ENCODE data around the gene AP1AR. TPM values are rescaled to one million over a fixed set of nuclear protein-coding genes. Genes with fewer than 3 reads are reported as not detected.
"Not testable (repeated sequence)": the region's sequence is repeated elsewhere in the genome, so short reads cannot be mapped to it uniquely, and the experiment has no call there.

Gene AP1AR
- total RNA-seq, 1 experiment from 2014 or later: 22.4 TPM

- no peak for TF ChIP-seq ZNF281 (CRISPR knock-in tag; IDR thresholded peaks at IDR 0.05)
- TF ChIP-seq ZNF219 (CRISPR knock-in tag; IDR thresholded peaks at IDR 0.05; ENCODE audit: borderline replicate concordance): no peak
- no peak for TF ChIP-seq ZNF263 (CRISPR knock-in tag; IDR thresholded peaks at IDR 0.05; ENCODE audit: low read depth)
- no peak for TF ChIP-seq ZNF423 (CRISPR knock-in tag; IDR thresholded peaks at IDR 0.05)
- no peak for TF ChIP-seq USF1 (CRISPR knock-in tag; IDR thresholded peaks at IDR 0.05)
- TF ChIP-seq ERG (CRISPR knock-in tag; IDR thresholded peaks at IDR 0.05): no peak
- TF ChIP-seq AR (CRISPR knock-in tag; IDR thresholded peaks at IDR 0.05): no peak
- TF ChIP-seq TP53 (CRISPR knock-in tag; IDR thresholded peaks at IDR 0.05): no peak
- TF ChIP-seq ZSCAN18 (CRISPR knock-in tag; IDR thresholded peaks at IDR 0.05): no peak
- TF ChIP-seq ATF3 (CRISPR knock-in tag; conservative IDR thresholded peaks at IDR 0.05): no peak
- no peak for TF ChIP-seq ZNF121 (CRISPR knock-in tag; IDR thresholded peaks at IDR 0.05)
Observed at GRCh38 chr4:112206431-112206830, 25.2 kb upstream of the AP1AR start (continued).

GRCh38 chr4:112208137-112209095, 23.2 kb upstream of the AP1AR start:
- POLR2A ChIA-PET; DNase-seq (ENCODE audit: low spot score); H3K4me1 Mint-ChIP-seq; H3K36me3 Mint-ChIP-seq; ATAC-seq; H3K27me3 Mint-ChIP-seq (ENCODE audit: low read depth); H3K27ac Mint-ChIP-seq; H3K4me3 Mint-ChIP-seq: not testable (repeated sequence)
- CTCF ChIA-PET: interaction anchor here (1.3 kb wide), 1 partner anchor 108 kb away, joined by 3 read pairs; no protein-coding TSS in a partner anchor
- peaks cover 17% of the 10 kb centered on the region for H3K9me3 Mint-ChIP-seq
- peak; percentile 93 for TF ChIP-seq GABPB1 (CRISPR knock-in tag; IDR thresholded peaks at IDR 0.05)

All from WTC11 (cell line).